NCI-H345 treated with DMSO at 0.1 percent for 48 hours (cell line): Measurements from ENCODE around the gene GFRA1.

ENCODE experiments used
- DNase-seq: peaks from one replicate; lab custom pipeline; 2025; ENCODE audit not compliant: unreplicated experiment; lab: John Stamatoyannopoulos, UW

The GFRA1 gene

GRCh38 chr10:116272440-116273283, at the start of gene GFRA1:
Gene GFRA1 (minus strand): TSS chr10:116273206. CDS start chr10:116272029, 1,177 bp downstream.
- DNase-seq = peak; percentile 21

- DNase-seq = no peak
Observed at GRCh38 chr10:116316503-116316902, 43.5 kb upstream of the GFRA1 start.

GRCh38 chr10:116312548-116312947, 39.5 kb upstream of the GFRA1 start:
- DNase-seq = no peak

GRCh38 chr10:116311706-116312490, 38.9 kb upstream of the GFRA1 start:
- no peak for DNase-seq

GRCh38 chr10:116311016-116311415, 38.0 kb upstream of the GFRA1 start:
- DNase-seq = no peak

- DNase-seq = no peak
Observed at GRCh38 chr10:116307455-116307854, 34.4 kb upstream of the GFRA1 start.

- DNase-seq = no peak
Observed at GRCh38 chr10:116306847-116307246, 33.8 kb upstream of the GFRA1 start.

GRCh38 chr10:116304923-116305322, 31.9 kb upstream of the GFRA1 start:
- DNase-seq = no peak

GRCh38 chr10:116300542-116300941, 27.5 kb upstream of the GFRA1 start:
- no peak for DNase-seq

- no peak for DNase-seq
Observed at GRCh38 chr10:116298586-116298985, 25.6 kb upstream of the GFRA1 start.

GRCh38 chr10:116296291-116296721, 23.3 kb upstream of the GFRA1 start:
- no peak for DNase-seq

GRCh38 chr10:116292493-116292892, 19.5 kb upstream of the GFRA1 start:
- DNase-seq = no peak

- no peak for DNase-seq
Observed at GRCh38 chr10:116289652-116290051, 16.6 kb upstream of the GFRA1 start.

- peak; percentile 15 for DNase-seq
Observed at GRCh38 chr10:116287906-116288501, 15.0 kb upstream of the GFRA1 start.

GRCh38 chr10:116286626-116287200, 13.7 kb upstream of the GFRA1 start:
- DNase-seq = no peak

GRCh38 chr10:116281775-116282174, 8.8 kb upstream of the GFRA1 start:
- no peak for DNase-seq

GRCh38 chr10:116278846-116279245, 5.8 kb upstream of the GFRA1 start:
- DNase-seq = no peak

GRCh38 chr10:116276981-116277380, 4.0 kb upstream of the GFRA1 start:
- no peak for DNase-seq

- DNase-seq = peak; percentile 29
Observed at GRCh38 chr10:116274064-116274904, 1.3 kb upstream of the GFRA1 start.
